Measurements from ENCODE around the gene MED12.

Gene MED12

DNA sequence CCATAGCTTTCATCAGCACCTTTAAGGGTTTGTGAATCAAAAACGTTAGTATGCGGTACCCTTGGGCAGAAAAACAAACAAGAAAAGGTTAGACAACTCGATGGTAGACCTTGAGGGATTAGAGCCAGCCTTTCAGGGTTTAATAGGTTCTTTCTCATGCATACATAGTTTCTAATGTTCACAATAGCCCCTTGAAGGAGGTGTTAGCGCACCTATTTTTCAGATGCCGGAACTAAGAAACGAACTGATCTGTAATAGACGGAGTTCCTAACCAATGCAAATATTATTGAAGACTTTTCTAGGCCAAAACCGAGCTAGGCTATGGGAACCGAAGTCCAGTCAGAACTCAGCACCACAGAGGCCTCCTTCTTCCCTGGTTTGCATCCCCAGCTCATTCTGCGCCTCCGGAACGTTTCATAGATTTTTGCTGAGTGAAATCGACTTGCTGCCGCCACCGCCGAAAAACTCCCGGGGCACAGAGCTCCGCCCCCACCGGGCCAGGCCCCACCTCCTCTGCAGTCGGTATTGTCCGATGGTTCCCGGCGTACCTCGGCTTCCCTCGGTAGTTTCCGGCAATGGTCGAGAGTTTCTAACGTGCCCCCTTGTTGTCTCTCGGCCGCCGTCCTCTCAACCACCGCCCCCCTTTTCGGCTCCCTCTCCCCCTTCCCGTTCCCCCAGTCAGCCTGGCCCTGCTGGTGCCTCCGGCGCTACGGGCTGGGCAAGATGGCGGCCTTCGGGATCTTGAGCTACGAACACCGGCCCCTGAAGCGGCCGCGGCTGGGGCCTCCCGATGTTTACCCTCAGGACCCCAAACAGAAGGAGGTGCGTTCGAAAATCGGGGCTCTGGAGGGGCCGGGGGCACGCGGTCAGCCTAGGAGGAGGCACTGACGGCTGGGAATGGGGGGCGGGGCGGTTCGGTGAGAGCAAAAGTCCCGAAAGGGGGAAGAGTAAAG is at the start of gene MED12:
Gene MED12, plus strand, starts transcription at position 565 of the 953 bp plus-strand sequence. Its CDS starts 159 bp downstream, at position 724.
- DNase-seq (ENCODE audit: low spot score) = peak; percentile 89

DNA sequence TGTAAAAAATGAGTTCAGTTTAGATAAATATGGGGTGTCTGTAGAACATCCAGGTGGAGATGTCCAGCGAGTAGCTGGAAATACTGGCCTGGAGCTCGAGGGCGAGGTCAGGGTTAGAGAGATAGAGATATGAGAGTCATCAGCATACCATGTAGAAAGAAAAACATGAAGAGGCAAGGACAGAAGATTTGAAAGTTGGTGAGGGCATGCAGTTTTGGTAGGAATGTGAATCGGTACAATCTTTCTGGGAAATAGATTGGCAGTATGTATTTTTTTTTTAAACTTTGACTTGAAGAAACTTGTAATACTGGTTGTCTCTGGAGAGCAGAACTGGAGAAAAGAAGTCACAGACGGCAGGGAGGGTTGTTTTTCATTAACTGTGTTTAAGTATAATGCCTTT is 47.9 kb upstream of the MED12 start:
- no peak for DNase-seq (ENCODE audit: low spot score)

DNA sequence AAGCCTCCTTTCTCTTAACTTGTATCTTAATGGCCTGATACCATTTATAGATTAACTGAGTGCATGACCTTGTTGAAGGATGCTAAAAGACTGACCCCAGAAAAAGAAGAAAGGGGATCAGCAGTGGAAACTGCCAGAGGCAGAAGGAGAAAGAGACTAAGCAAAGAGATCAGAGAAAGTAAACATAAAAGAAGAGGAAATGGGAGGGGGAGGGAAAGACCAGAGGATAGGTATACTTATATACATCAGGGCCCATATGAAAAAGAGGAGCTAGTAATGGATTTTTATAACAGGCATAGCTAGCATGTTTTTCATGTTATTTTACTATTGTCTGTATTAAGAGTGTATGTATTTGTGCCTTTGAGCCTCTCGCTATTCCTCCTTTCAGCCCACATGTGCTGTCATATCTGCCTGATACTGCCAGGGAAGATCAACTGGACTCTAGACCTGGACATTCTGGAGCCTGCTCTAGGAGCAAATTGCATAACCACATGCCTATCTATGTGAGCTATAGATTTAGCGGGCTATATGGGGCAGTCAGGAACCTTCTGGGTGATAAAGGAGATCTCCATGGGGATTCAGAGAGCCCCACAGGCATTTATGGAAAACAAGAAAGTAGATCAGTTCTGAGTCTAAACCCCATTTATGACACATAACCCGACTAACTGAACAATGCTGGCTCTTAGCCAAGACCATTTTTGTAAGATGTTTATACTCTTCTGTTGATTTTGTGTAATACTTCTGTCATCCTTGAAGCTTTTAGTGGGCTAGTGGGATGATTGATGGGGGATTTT is 36.9 kb upstream of the MED12 start:
- no peak for DNase-seq (ENCODE audit: low spot score)

DNA sequence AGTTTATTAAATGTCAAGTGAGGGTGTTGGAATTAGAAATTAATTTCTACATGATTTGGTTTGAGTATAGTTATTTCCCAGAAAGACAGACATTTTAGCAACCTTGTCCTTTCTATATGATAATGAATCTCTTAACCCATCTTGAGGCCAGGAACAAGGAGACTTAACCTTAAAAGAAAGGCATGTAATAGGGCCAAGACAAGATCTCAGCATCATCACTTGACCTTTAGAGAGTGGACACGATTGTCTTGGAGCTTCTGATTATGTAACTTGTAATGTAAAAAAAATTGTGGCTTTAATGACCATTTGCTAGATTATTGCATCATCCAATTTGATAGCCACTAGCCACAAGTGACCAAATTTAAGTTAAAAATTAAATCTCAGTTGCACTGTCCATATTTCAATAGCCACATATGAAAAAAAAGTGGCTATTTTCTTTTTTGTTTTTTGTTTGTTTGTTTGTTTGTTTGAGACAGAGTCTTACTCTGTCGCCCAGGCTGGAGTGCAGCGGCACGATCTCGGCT is 36.2 kb upstream of the MED12 start:
- DNase-seq (ENCODE audit: low spot score) = no peak

DNA sequence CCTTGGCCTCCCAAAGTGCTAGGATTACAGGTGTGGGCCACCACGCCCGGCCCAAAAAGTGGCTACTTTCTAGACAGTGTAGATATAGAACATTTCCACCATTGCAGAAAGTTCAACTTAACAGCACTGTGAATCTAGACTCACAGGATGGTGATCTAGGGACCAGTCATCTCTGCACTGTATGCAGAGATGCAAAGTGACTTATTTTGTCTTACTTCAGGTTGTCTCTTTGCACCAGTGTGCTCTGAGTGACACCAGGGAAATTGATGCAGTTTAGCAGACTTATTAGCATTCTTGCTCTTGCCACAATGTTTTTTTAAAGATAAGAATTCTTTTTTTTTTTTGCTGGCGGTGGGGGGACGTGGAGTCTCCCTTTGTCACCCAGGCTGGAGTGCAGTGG is 35.6 kb upstream of the MED12 start:
- no peak for DNase-seq (ENCODE audit: low spot score)

DNA sequence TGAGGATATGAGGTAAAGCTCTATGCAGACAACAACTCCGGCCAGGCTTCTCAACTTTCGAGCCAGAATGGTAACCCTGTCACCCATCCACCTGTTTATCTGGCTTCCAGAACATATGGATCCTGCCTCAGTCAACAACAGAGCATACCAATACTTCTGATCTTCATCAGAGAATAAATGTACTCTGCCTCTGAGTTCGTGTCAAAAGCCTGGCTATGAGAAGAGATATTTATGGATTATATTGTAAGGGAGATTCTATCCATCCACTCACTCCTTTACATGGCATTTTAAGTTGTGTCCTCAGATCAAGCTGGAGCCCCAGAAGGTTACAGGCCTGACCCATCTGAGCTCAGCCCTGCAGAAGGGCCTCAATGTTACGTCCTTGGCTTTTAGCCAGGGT is 32.5 kb upstream of the MED12 start:
- DNase-seq (ENCODE audit: low spot score) = no peak

DNA sequence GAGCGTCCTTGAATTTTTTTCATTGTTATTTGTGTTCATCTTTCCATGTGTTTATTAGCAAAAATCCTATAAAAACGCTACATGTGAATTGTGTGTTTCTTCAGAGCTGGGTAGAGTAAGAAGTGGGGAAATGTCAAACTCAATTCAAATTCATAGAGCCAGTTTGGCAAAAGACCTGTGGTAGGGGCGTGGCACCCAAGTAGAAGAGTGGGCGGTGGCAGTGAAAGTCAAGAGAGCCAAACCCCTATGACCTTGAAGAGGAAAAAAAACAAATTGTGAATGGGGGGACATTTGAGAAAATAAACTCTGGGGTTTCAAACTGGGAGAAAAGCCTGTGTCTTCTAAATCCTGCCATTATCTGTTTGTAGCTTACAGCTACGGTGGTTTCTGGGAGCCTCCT is 27.1 kb upstream of the MED12 start:
- DNase-seq (ENCODE audit: low spot score) = no peak

DNA sequence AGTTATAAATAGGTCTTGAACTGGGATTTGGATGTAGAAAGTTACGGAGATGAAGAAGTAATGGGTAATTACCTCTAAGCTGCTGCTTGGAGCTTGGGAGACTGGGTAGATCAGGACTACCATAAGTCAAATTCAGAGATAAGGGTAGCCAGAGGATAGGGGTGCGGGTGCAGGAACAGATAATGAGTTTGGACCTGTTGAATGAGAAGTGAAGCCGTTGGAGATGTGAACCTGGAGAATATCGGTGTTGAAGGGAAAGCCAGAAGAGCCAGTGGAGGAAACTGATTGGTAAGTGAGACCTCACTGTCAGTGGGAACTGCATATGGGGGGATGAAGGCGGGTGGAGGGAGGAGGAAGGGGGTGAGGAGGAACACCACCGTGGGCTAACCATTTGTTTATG is 23.4 kb upstream of the MED12 start:
- no peak for DNase-seq (ENCODE audit: low spot score)

DNA sequence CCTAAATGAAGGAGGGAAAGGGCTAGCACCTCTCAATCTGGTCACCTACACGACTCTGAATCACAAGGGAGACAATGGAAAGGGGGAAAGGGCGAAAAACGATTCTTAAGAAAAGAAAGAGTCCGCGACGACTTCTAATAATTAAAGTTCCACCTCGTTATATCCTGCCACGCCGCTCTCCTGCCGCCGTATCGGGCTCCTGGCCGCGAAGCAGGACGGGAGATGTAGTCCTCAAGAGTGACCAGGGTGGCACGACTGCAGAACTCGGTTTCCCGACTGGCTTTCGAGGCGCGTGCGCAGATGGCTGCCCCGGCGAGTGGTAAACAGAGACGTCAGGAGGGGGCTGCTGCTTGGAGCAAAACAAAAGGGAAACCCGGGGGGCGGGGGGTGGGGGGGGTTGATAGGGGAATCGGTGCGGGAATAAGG is 22.8 kb upstream of the MED12 start, which contains the start of gene FOXO4:
Gene FOXO4, plus strand, starts transcription at position 297 of the 426 bp plus-strand sequence. CDS start 678 bp downstream, outside the sequence.
- peak; percentile 94 for DNase-seq (ENCODE audit: low spot score)

DNA sequence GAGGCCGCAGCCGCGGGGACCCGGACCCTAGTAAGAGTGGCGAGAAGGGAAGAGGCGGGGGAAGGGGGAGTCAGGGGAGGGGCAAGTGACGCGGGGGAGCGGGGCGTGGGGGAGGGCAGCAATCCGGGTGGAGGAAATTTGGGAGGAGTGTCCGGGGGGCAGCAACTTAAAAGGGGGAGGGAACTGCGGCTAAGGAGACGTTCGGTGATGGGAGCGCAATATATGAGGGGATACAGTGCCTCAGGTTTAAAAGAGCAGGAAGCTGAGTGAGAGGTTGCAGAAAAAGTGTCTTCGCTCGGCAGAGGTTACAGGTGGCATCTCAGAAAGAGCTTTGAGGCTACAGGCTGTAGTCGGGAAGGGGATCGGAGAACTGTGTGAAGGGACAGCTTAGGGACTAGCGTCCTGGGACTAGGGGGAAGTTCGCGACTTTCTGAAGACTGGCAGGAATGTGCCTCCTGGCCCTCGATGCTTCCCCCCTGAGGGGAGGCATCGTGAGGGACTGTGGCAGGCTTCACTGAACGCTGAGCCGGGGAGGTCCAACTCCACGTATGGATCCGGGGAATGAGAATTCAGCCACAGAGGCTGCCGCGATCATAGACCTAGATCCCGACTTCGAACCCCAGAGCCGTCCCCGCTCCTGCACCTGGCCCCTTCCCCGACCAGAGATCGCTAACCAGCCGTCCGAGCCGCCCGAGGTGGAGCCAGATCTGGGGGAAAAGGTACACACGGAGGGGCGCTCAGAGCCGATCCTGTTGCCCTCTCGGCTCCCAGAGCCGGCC is 22.2 kb upstream of the MED12 start:
- DNase-seq (ENCODE audit: low spot score) = no peak

DNA sequence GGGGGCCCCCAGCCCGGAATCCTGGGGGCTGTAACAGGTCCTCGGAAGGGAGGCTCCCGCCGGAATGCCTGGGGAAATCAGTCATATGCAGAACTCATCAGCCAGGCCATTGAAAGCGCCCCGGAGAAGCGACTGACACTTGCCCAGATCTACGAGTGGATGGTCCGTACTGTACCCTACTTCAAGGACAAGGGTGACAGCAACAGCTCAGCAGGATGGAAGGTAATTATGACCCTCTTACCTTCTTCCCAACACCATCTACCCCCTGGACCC is 21.7 kb upstream of the MED12 start:
- no peak for DNase-seq (ENCODE audit: low spot score)

DNA sequence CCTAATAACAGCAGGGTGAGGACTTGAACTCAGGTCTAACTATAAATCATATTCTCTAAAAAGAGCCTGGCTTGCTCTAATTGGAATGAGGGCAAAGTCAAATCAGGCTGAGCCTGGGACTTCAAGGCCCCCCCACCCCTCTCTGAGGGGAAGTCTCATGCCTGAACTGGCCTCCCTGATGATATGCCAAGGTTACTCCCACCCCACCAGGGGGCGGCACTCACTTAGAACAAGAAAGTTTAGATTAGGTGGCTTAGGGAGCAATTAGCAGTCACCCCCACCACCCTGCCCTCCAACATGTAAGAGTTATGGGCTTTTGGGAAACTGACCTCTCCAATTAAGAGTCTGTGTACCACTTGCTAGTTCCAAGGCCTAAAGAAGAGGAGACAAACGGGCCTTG is 20.1 kb upstream of the MED12 start:
- DNase-seq (ENCODE audit: low spot score) = peak; percentile 37

DNA sequence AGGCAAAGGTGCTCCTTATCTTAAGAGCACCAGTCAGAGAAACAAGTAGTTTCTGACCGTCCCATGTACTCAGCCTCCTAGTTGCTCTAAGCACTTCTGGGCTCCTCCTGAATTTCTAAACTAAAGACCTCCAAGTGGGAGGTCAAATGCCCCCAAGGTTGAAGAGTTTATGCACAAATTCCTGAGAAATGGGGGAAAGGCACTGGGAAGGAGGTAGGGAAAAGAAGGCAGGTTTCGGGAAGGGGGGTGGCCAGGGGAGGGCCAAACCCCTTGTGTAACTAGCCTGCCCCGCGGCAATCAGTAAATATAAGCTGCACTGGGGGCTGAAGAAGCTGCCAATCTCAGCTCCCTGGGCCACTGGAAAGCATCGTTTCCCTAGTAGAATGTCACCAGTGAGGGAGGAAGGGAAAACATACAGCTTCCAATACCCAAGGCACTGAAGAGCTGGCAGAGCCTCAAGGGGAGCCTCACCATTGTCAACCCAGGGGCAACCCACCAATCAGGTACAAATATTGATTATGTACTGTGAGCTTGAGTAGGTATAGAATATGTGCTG is 19.4 kb upstream of the MED12 start:
- no peak for DNase-seq (ENCODE audit: low spot score)

DNA sequence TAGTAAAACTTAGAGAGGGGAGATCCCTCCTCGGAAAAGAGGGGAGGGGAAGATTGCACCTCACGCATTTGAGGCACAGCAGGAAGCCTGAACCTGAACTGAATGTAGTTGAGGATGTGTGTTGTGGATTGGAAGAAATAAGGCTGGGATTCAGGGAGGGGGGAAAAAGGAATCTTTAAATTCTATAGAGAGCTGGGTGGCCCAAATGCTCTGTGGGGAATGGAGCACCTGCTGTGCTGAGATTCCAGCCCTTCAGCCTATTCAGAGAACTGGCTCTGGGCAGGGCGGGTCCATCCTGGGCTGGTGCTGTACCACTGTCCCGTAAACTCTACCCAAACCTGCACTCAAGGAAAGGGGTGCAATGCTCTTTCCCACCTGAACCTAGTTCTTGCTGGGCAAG is 18.7 kb upstream of the MED12 start:
- no peak for DNase-seq (ENCODE audit: low spot score)

DNA sequence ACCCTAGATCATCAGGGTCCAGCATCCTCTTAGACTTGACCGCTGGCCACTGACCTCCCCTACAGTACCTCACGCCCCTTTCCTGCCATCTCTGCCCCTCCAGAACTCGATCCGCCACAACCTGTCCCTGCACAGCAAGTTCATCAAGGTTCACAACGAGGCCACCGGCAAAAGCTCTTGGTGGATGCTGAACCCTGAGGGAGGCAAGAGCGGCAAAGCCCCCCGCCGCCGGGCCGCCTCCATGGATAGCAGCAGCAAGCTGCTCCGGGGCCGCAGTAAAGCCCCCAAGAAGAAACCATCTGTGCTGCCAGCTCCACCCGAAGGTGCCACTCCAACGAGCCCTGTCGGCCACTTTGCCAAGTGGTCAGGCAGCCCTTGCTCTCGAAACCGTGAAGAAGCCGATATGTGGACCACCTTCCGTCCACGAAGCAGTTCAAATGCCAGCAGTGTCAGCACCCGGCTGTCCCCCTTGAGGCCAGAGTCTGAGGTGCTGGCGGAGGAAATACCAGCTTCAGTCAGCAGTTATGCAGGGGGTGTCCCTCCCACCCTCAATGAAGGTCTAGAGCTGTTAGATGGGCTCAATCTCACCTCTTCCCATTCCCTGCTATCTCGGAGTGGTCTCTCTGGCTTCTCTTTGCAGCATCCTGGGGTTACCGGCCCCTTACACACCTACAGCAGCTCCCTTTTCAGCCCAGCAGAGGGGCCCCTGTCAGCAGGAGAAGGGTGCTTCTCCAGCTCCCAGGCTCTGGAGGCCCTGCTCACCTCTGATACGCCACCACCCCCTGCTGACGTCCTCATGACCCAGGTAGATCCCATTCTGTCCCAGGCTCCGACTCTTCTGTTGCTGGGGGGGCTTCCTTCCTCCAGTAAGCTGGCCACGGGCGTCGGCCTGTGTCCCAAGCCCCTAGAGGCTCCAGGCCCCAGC is 17.6 kb upstream of the MED12 start:
- no peak for DNase-seq (ENCODE audit: low spot score)

DNA sequence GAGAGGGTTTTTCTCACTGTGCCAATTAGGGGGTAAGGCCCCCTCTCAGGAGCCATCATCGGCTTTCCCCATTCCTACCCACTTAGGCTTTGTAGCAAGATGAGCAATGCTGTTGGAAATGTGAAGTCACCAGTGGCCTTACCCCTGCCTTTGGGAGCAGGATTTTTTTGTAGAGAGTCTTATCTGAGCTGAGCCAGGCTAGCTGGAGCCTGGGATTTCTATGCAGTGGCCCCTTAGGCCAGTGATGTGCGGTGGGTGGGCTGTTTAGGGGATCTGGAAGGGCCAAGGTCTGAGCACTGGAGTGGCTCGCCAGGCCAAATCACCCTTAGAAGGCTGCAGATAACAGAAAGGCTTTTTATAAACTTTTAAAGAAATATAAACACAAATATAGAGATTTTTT is 16.1 kb upstream of the MED12 start:
- DNase-seq (ENCODE audit: low spot score) = no peak

DNA sequence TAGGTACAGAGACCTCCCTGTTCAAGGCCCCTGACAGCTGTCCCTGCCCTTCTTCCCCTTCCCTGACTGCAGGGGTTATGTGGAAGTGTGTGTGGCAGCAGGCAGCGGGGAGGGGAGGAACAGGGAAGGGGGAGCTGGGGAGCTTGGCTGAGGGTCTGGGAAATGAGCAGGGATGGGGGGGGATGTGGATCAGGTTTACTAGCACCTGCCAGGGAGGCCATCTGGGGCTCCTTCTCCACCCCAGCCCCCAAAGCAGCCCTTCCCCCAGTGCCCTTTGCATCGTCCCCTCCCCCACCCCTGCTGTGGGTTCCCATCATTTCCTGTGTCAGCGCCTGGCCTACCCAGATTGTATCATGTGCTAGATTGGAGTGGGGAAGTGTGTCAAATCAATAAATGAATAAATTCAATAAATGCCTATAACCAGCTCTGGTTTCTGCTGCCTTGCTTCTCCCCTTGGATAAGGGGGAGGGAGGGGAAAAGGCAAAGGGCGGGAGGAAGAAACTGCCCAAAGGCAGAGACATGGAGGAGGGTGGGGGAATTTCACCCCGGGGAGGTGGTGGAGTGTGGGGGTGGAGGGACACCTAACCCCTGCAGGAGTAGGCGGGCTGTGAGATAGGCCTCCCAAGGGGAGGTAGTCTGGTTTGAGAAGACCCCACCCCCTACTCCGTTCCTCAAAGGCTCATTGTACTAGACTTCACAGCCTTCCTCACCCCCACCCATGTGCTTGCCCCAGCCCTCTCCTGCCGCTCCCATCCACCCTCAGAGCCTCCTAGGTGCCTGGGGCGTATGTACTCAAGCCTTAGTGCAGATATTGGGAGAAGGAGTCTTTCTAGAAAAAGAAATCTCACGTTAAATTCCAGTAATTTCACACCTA is 15.0 kb upstream of the MED12 start:
- no peak for DNase-seq (ENCODE audit: low spot score)

DNA sequence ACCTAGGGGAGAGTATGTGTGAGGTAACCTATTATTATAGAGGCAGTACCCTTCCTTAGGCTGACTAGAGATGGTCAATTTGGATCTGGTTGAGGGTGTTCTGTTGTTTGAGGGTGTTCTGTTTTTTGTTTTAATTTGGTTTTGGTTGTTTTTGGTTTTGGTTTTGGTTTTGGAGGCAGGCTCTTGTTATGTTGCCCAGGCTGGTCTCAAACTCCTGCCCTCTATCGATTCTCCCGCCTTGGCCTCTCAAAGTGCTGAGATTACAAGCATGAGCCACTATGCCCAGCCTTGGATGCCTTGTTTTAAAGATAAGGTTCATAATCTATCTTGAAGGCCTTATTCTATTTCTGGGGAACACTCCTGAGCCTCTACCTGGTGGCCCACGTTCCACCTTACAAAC is 12.8 kb upstream of the MED12 start:
- no peak for DNase-seq (ENCODE audit: low spot score)

DNA sequence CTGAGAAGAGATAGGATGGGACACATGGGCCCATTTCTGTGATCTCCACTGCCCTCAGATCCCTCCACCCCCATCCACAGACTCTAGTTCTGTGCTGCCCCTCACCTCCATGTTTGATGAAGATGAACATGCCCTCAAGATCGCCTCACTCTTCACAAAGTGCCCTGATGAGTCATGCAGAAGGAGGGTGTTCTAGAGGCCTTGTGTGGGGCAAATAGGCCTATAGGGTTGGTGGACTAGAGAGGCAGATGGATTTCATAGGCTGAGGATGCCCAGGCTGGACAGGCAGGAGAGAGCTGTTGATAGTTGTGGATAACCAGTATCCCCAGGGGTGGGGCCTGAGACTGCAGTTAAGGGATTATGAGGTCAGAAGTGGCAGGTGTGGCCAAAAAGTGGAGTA is 12.0 kb upstream of the MED12 start, which contains the start of gene CXorf65:
Gene CXorf65, minus strand, starts transcription at position 314 of the 400 bp plus-strand sequence. Its CDS starts 184 bp downstream, at position 130.
- no peak for DNase-seq (ENCODE audit: low spot score)

DNA sequence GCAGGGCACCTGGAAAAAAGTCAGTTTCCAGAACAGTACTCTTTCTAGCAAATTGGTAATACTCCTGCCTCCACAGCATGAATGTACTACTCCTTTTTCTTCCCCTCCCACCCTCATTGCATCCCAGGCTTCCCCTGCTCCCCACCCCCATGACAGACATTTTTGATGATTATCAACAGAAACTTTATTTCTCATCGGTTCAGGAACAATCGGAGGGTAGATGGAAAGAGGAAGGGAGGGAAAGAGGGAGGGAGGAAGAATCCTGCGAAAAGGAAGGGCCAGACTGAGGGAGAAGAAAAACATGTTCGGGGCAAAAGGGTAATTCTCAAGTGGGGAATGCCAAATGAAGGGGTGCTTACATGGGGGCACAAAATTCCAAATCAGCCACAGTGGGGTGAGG is 11.2 kb upstream of the MED12 start:
- no peak for DNase-seq (ENCODE audit: low spot score)

Data from AG20443 (cell line).